Measurements from ENCODE around the gene KEL. TPM values are rescaled to one million over a fixed set of nuclear protein-coding genes. Genes with fewer than 3 reads are reported as not detected.

KEL gene
- polyA plus RNA-seq, 3 donors from 2014 or later, result not detected

GRCh38 chr7:142950235-142950634, 11.9 kb downstream of the KEL start:
- H3K27me3 Mint-ChIP-seq (ENCODE audit: low read depth in 3 of 3), result peaks cover 1 to 9% (median 4%) of the 10 kb centered on the region in 3 donors
- DNase-seq, result no peak
- peaks cover 0 to 7% (median 1%) of the 10 kb centered on the region in 6 donors for H3K9me3 Mint-ChIP-seq
- H3K4me3 Mint-ChIP-seq, result no peak overlapping the region
- no peaks in the 10 kb centered on the region for H3K4me1 Mint-ChIP-seq
- H3K36me3 Mint-ChIP-seq, result no peaks in the 10 kb centered on the region
- no peak overlapping the region for H3K27ac Mint-ChIP-seq

GRCh38 chr7:142948603-142949002, 13.6 kb downstream of the KEL start:
- H3K27ac Mint-ChIP-seq, result no peak overlapping the region
- H3K9me3 Mint-ChIP-seq, result no peaks in the 10 kb centered on the region
- no peak overlapping the region for H3K4me3 Mint-ChIP-seq
- H3K4me1 Mint-ChIP-seq, result no peaks in the 10 kb centered on the region
- DNase-seq, result no peak
- no peaks in the 10 kb centered on the region for H3K36me3 Mint-ChIP-seq
- peaks cover 1 to 7% (median 2%) of the 10 kb centered on the region in 3 donors for H3K27me3 Mint-ChIP-seq (ENCODE audit: low read depth in 3 of 3)

DNA sequence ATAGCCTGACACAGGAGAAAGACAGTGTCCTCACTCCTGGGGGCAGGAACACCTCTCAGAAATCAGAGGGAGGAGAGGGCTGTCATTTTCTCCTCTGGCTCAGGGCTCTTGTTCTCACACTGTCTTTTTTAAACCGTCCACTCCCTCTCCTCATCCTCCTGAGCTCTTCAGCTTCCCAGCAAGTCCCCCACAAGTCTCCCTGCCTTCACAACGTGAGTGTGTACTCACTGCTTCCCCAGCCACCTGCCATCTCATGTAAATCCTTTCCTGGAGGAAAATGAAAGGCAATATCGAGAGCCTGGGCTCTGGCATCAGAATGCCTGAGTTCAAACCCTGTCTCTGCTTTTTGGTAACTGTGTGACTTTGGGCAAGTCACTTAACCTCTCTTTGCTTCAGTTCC, 17.2 kb downstream of the KEL start:
- no peak overlapping the region for H3K27ac Mint-ChIP-seq
- H3K27me3 Mint-ChIP-seq (ENCODE audit: low read depth in 3 of 3), result peaks cover 0 to 6% (median 5%) of the 10 kb centered on the region in 3 donors
- no peak for DNase-seq
- no peaks in the 10 kb centered on the region for H3K4me1 Mint-ChIP-seq
- H3K9me3 Mint-ChIP-seq, result no peaks in the 10 kb centered on the region
- H3K4me3 Mint-ChIP-seq, result no peak overlapping the region
- H3K36me3 Mint-ChIP-seq, result no peaks in the 10 kb centered on the region

DNA sequence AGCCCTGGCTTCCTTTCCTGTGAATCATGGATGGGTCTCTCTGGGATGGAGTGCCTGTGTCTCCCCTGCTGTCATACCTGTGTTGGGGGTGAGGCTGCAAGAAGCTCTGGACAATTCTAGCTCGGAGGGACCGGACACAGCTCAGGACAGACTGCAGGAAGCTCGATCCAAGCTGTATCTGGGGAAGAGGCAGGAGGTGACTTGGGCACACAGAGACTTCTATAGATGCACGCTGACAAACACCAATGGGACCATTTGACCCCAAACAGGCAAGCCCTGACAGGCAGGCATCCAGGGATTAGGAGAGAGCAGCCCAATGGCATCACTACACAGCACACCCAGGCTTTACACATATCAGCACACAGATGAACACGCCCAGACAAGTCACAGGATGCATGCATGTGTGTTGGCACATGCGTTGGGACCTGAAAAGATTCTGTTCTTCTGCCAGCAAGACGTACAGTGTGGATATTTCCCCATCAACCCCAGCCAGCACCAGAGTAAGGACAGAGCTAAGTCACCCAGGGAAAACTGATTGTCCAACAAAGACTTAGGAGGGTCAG, 18.4 kb downstream of the KEL start:
- H3K36me3 Mint-ChIP-seq, result no peaks in the 10 kb centered on the region
- peaks cover 0 to 6% (median 4%) of the 10 kb centered on the region in 3 donors for H3K27me3 Mint-ChIP-seq (ENCODE audit: low read depth in 3 of 3)
- H3K27ac Mint-ChIP-seq, result no peak overlapping the region
- H3K4me1 Mint-ChIP-seq, result no peaks in the 10 kb centered on the region
- DNase-seq, result no peak
- H3K9me3 Mint-ChIP-seq, result no peaks in the 10 kb centered on the region
- no peak overlapping the region for H3K4me3 Mint-ChIP-seq

DNA sequence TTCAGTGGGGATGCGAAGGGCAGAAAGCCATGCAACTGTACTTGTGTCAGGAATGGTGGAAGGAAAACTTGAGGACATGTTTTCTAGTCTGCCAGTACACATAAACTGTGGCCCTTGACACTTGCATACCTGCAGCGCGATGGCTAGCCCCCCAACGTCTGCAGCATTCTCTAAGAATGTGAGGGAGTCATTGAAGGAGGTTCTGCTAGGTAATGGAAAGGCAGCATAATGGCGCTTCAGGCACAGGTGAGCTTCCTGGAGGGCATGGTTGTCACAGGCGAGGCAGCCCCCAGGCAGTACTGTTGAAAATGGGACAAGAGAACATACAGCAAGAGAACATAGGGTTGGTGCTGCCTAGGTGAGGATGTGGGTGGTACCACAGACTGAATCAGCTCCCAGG, 19.4 kb downstream of the KEL start:
- Mint-ChIP-seq H3K4me3 (no peak overlapping the region), H3K27me3 (ENCODE audit: low read depth in 3 of 3) (peaks cover 0 to 4% (median under 1%) of the 10 kb centered on the region in 3 donors), H3K36me3 (no peaks in the 10 kb centered on the region), H3K4me1 (no peaks in the 10 kb centered on the region), H3K27ac (no peak overlapping the region), H3K9me3 (no peaks in the 10 kb centered on the region)
- no peak for DNase-seq

DNA sequence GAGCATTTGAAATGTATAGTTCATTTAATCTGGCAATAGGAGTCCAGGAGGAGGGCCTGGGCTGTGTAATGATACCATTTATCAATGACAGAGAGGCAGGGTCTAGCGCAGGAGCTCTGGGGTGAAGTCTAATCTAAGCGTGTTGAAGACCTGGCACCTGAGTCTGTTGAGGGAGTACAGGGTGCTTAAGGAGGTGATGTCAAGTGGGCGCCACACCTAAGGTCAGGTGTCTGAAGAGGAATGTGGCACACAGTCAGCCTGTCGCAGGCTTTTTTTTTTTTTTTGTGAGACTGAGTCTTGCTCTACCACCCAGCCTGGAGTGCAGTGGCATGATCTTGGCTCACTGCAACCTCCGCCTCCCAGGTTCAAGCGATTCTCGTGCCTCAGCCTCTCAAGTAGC, 20.6 kb downstream of the KEL start:
- Mint-ChIP-seq H3K27me3 (ENCODE audit: low read depth in 3 of 3) (peaks cover 0 to 4% (median 1%) of the 10 kb centered on the region in 3 donors), H3K4me1 (no peaks in the 10 kb centered on the region), H3K27ac (no peak overlapping the region), H3K4me3 (no peak overlapping the region), H3K9me3 (no peaks in the 10 kb centered on the region), H3K36me3 (no peaks in the 10 kb centered on the region)
- DNase-seq, result no peak

- Mint-ChIP-seq H3K27ac (no peak overlapping the region), H3K27me3 (ENCODE audit: low read depth in 3 of 3) (peaks cover 0 to 4% (median 1%) of the 10 kb centered on the region in 3 donors), H3K4me3 (no peak overlapping the region)
Measured at GRCh38 chr7:142940966-142941535, 21.1 kb downstream of the KEL start.

GRCh38 chr7:142939226-142939910, 22.8 kb downstream of the KEL start, which contains the start of gene LLCFC1:
Gene LLCFC1 (plus strand): TSS chr7:142939484. CDS start chr7:142939622, 138 bp downstream.
- H3K27ac Mint-ChIP-seq, result no peak within 1 kb of the TSS
- no peak for DNase-seq
- no peak within 1 kb of the TSS for H3K4me3 Mint-ChIP-seq
- H3K27me3 Mint-ChIP-seq (ENCODE audit: low read depth in 3 of 3), result peaks cover 0 to 4% (median 1%) of the 10 kb centered on the region in 3 donors
- no peaks in the 10 kb centered on the region for H3K4me1 Mint-ChIP-seq
- no peaks in the 10 kb centered on the region for H3K36me3 Mint-ChIP-seq
- H3K9me3 Mint-ChIP-seq, result no peaks in the 10 kb centered on the region

More at GRCh38 chr7:142940966-142941535, 21.1 kb downstream of the KEL start:
- H3K4me1 Mint-ChIP-seq, result no peaks in the 10 kb centered on the region
- DNase-seq, result no peak
- H3K9me3 Mint-ChIP-seq, result no peaks in the 10 kb centered on the region
- no peaks in the 10 kb centered on the region for H3K36me3 Mint-ChIP-seq

GRCh38 chr7:142938611-142939010, 23.6 kb downstream of the KEL start:
- Mint-ChIP-seq H3K27me3 (ENCODE audit: low read depth in 3 of 3) (peaks cover 0 to 4% (median 1%) of the 10 kb centered on the region in 3 donors), H3K9me3 (no peaks in the 10 kb centered on the region), H3K4me3 (no peak overlapping the region), H3K36me3 (no peaks in the 10 kb centered on the region), H3K27ac (no peak overlapping the region), H3K4me1 (no peaks in the 10 kb centered on the region)
- DNase-seq, result no peak

DNA sequence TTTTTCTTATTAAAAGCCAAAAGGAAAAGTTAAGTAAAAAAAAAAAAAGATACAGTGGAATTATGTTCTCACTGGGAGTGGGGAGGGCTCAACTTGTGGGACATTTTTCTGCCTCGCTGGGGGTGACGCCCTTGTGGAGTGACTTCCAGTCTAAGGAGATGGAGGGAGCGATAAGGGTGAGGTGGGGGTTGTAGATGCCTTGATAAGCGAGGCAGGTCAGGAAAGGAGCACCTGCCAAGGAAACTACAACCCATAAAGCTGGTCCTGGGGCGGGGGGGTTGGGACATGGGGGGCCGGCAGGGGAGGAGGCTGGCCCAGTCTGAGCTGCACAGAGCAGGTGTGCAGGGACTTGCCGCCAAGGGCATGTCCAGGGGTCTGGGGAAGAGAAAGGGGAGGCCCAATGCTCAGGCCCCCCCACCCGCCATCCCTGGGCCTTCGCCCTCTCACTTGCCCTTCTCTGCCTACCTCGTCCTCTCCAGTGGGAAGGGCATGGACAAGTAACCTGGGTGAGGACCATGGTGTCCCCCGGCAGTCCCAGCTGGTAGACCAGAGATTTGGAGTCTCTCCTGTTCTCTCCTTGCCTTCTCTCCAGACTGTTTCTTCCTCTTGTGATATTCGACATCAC, 26.1 kb downstream of the KEL start:
- no peak overlapping the region for H3K4me3 Mint-ChIP-seq
- H3K27ac Mint-ChIP-seq, result no peak overlapping the region
- H3K27me3 Mint-ChIP-seq (ENCODE audit: low read depth in 3 of 3), result peaks cover 0 to 2% (median 1%) of the 10 kb centered on the region in 3 donors
- H3K4me1 Mint-ChIP-seq, result no peaks in the 10 kb centered on the region
- H3K9me3 Mint-ChIP-seq, result peaks cover 0 to 3% (median 0%) of the 10 kb centered on the region in 6 donors
- DNase-seq, result no peak
- H3K36me3 Mint-ChIP-seq, result no peaks in the 10 kb centered on the region

GRCh38 chr7:142934056-142934455, 28.1 kb downstream of the KEL start:
- no peaks in the 10 kb centered on the region for H3K36me3 Mint-ChIP-seq
- peaks cover 0 to 1% (median 0%) of the 10 kb centered on the region in 3 donors for H3K27me3 Mint-ChIP-seq (ENCODE audit: low read depth in 3 of 3)
- no peak overlapping the region for H3K27ac Mint-ChIP-seq
- H3K4me1 Mint-ChIP-seq, result no peaks in the 10 kb centered on the region
- no peak overlapping the region for H3K4me3 Mint-ChIP-seq
- H3K9me3 Mint-ChIP-seq, result peaks cover 0 to 3% (median 0%) of the 10 kb centered on the region in 6 donors
- no peak for DNase-seq

GRCh38 chr7:142933624-142934023, 28.5 kb downstream of the KEL start, which contains the start of gene TRPV5:
Gene TRPV5 (minus strand): TSS chr7:142933746. CDS start chr7:142933459, 287 bp downstream.
- Mint-ChIP-seq H3K4me3 (no peak within 1 kb of the TSS), H3K4me1 (no peaks in the 10 kb centered on the region), H3K36me3 (no peaks in the 10 kb centered on the region), H3K9me3 (peaks cover 0 to 3% (median 0%) of the 10 kb centered on the region in 6 donors), H3K27me3 (ENCODE audit: low read depth in 3 of 3) (peaks cover 0 to 1% (median under 1%) of the 10 kb centered on the region in 3 donors), H3K27ac (no peak within 1 kb of the TSS)
- DNase-seq, result no peak

DNA sequence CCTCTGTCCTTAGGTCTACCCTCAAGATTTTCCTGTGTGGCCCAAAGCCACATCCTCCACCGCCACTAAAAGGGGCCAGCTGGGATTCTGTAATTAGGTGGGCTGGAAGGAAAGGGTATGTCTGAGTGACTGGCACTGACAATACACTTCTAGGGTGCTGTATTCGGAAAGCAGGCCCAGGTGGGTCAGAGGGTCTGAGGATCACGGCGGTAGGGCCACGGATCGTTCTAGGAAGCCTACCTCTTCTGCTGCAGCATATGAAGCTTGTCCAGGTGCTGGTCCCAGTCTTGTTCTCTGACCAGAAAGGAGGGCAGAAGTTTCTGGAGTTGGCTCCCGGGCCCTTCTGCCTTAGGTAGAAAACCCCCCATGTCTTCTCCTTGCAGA, 29.1 kb downstream of the KEL start:
- H3K36me3 Mint-ChIP-seq, result no peaks in the 10 kb centered on the region

More for the DNA sequence above, 29.1 kb downstream of the KEL start:
- Mint-ChIP-seq H3K27me3 (ENCODE audit: low read depth in 3 of 3) (peaks cover 0 to 2% (median 1%) of the 10 kb centered on the region in 3 donors), H3K9me3 (peaks cover 0 to 3% (median 0%) of the 10 kb centered on the region in 6 donors), H3K4me3 (no peak overlapping the region), H3K27ac (no peak overlapping the region), H3K4me1 (no peaks in the 10 kb centered on the region)
- DNase-seq, result no peak

Measured in immature natural killer cell (primary cell).